HL-60/S4 treated with retinoic acid at 250 ng/mL for 4 days and 3 days (cell line): ENCODE results near the gene SEPTIN12.

Experiments
- in situ Hi-C: fragments of 300-500 bp; cut with MboI; formaldehyde crosslinking; loops from 2 replicates; pipeline ENCODE4 v1.7.0; 2022; ENCODE audit warnings: low sequenced_read_pairs

SEPTIN12 gene

GRCh38 chr16:4787627-4788482 lies at the start of gene SEPTIN12:
TSS of gene SEPTIN12 (minus strand) at chr16:4788345. CDS start at chr16:4787645, 700 bp downstream.
- in situ Hi-C loops: no loop called here

- in situ Hi-C loops: no loop called here
Measured at GRCh38 chr16:4836727-4837126, 48.6 kb upstream of the SEPTIN12 start.

- in situ Hi-C loops: no loop called here
Measured at GRCh38 chr16:4833584-4833983, 45.4 kb upstream of the SEPTIN12 start.

GRCh38 chr16:4832698-4833343 lies 44.7 kb upstream of the SEPTIN12 start:
- in situ Hi-C loops: no loop called here

GRCh38 chr16:4831616-4832015 lies 43.5 kb upstream of the SEPTIN12 start:
- in situ Hi-C loops: no loop called here

- in situ Hi-C loops: no loop called here
Measured at GRCh38 chr16:4830408-4830807, 42.3 kb upstream of the SEPTIN12 start.

GRCh38 chr16:4828567-4829321 lies 40.6 kb upstream of the SEPTIN12 start:
- in situ Hi-C loops: no loop called here

- in situ Hi-C loops: no loop called here
Measured at GRCh38 chr16:4826980-4827379, 38.8 kb upstream of the SEPTIN12 start.

- in situ Hi-C loops: no loop called here
Measured at GRCh38 chr16:4826526-4826925, 38.4 kb upstream of the SEPTIN12 start.

GRCh38 chr16:4825196-4825595 lies 37.1 kb upstream of the SEPTIN12 start:
- in situ Hi-C loops: no loop called here

GRCh38 chr16:4820652-4821051 lies 32.5 kb upstream of the SEPTIN12 start:
- in situ Hi-C loops: no loop called here

- in situ Hi-C loops: no loop called here
Measured at GRCh38 chr16:4814542-4815173, 26.5 kb upstream of the SEPTIN12 start.

- in situ Hi-C loops: no loop called here
Measured at GRCh38 chr16:4814046-4814445, 25.9 kb upstream of the SEPTIN12 start.

- in situ Hi-C loops: no loop called here
Measured at GRCh38 chr16:4813251-4814003, 25.3 kb upstream of the SEPTIN12 start.

- in situ Hi-C loops: no loop called here
Measured at GRCh38 chr16:4811773-4812172, 23.6 kb upstream of the SEPTIN12 start.

- in situ Hi-C loops: no loop called here
Measured at GRCh38 chr16:4811242-4811641, 23.1 kb upstream of the SEPTIN12 start.

- in situ Hi-C loops: no loop called here
Measured at GRCh38 chr16:4806280-4806679, 18.1 kb upstream of the SEPTIN12 start.

- in situ Hi-C loops: no loop called here
Measured at GRCh38 chr16:4805231-4805630, 17.1 kb upstream of the SEPTIN12 start.

- in situ Hi-C loops: no loop called here
Measured at GRCh38 chr16:4803898-4804762, 16.0 kb upstream of the SEPTIN12 start.
